NB4 (cell line): ENCODE results near the gene NGFR.

Experiments used
- DNase-seq: peaks from one replicate; pipeline ENCODE4 v3.0.0; 2010; ENCODE audit warnings: low read depth
- H3K4me3 ChIP-seq: one replicate; pipeline ENCODE4 v1.5.1; 2011; ENCODE audit warnings: mild to moderate bottlenecking, low read depth, low read length, moderate library complexity
- CTCF ChIP-seq: IDR thresholded peaks from one replicate; pipeline ENCODE4 v1.5.1; 2012; ENCODE audit warnings: low read depth, low read length
- MAX ChIP-seq: IDR thresholded peaks from 2 replicates; pipeline ENCODE4 v1.6.1; 2011; ENCODE audit warnings: low read depth, low read length
- MYC ChIP-seq: IDR thresholded peaks from 2 replicates; pipeline ENCODE4 v1.6.1; 2011; ENCODE audit warnings: low read depth, low read length
- POLR2A ChIP-seq: IDR thresholded peaks from 2 replicates; pipeline ENCODE4 v1.6.1; 2011; ENCODE audit warnings: mild to moderate bottlenecking; ENCODE audit not compliant: insufficient read length; ENCODE audit errors: extremely low read depth

Gene NGFR

GRCh38 chr17:49552070-49552751 lies 57.1 kb downstream of the NGFR start:
- DNase-seq, result no peak
- no peak for TF ChIP-seq POLR2A
- TF ChIP-seq MAX, result no peak
- no peak for TF ChIP-seq CTCF
- TF ChIP-seq MYC, result no peak
- no peak overlapping the region for H3K4me3 ChIP-seq

GRCh38 chr17:49553676-49554335 lies 58.7 kb downstream of the NGFR start:
- TF ChIP-seq POLR2A (no peak), CTCF (no peak), MAX (no peak), MYC (no peak)
- no peak overlapping the region for H3K4me3 ChIP-seq
- no peak for DNase-seq

GRCh38 chr17:49554694-49555494 lies 59.8 kb downstream of the NGFR start:
- H3K4me3 ChIP-seq, result no peak overlapping the region
- TF ChIP-seq MYC (no peak), MAX (no peak), CTCF (no peak)
- DNase-seq, result no peak

- H3K4me3 ChIP-seq, result no peak overlapping the region
- no peak for TF ChIP-seq CTCF
- TF ChIP-seq POLR2A, result no peak
- TF ChIP-seq MYC, result no peak
- no peak for DNase-seq
These were observed 60.6 kb downstream of the NGFR start for GRCh38 chr17:49555495-49556222.

GRCh38 chr17:49556223-49556943 lies 61.3 kb downstream of the NGFR start:
- H3K4me3 ChIP-seq, result no peak overlapping the region
- TF ChIP-seq MYC (peak; percentile 94), MAX (peak; percentile 96), POLR2A (peak; percentile 16), CTCF (peak; percentile 94)
- peak; percentile 83 for DNase-seq
